Small intestine (tissue), 7 donors: ENCODE results near the gene RAB22A. TPM values are rescaled to one million over a fixed set of nuclear protein-coding genes. Genes with fewer than 3 reads are reported as not detected.

Experiments
- DNase-seq, 2 donors: peaks; one replicate each; pipeline versions ENCODE4 v3.0.0 to v3.0.0-alpha.2; 2013
- FAIRE-seq: peaks from 2 replicates; lab custom pipeline; 2012; peaks lifted over from hg19 to GRCh38; lab: Jason Lieb, UNC
- H3K27ac ChIP-seq, 3 donors: one replicate each; pipeline ENCODE4 v1.5.1; 2013; ENCODE audit warnings: low read length in 2 of 3, mild to moderate bottlenecking in 2 of 3, control low read depth in 1 of 3, inconsistent platforms in 1 of 3, low read depth in 1 of 3, moderate library complexity in 1 of 3
- H3K27me3 ChIP-seq, 3 donors: one replicate each; pipeline ENCODE4 v1.6.1; 2013; ENCODE audit warnings: low read length in 3 of 3, inconsistent platforms in 1 of 3; ENCODE audit not compliant: control insufficient read depth in 3 of 3, insufficient read depth in 3 of 3
- H3K36me3 ChIP-seq, 3 donors: one replicate each; pipeline ENCODE4 v1.6.1; 2013; ENCODE audit warnings: low read length in 3 of 3, inconsistent platforms in 1 of 3, low read depth in 1 of 3, mild to moderate bottlenecking in 1 of 3, moderate library complexity in 1 of 3; ENCODE audit not compliant: control insufficient read depth in 3 of 3, insufficient read depth in 2 of 3
- H3K4me1 ChIP-seq, 3 donors: one replicate each; pipeline ENCODE4 v1.6.1; 2013; ENCODE audit warnings: low read length in 2 of 3, inconsistent platforms in 1 of 3, low read depth in 1 of 3, mild to moderate bottlenecking in 1 of 3, moderate library complexity in 1 of 3; ENCODE audit not compliant: control insufficient read depth in 3 of 3, insufficient read depth in 2 of 3
- H3K4me3 ChIP-seq, 3 donors: one replicate each; pipeline ENCODE4 v1.5.1; 2013; ENCODE audit warnings: low read length in 3 of 3, control low read depth in 1 of 3, inconsistent platforms in 1 of 3, low read depth in 1 of 3, mild to moderate bottlenecking in 1 of 3, moderate library complexity in 1 of 3
- H3K9me3 ChIP-seq, 2 donors: one replicate each; pipeline ENCODE4 v1.6.1; 2013; ENCODE audit warnings: low read depth in 1 of 2, low read length in 1 of 2; ENCODE audit not compliant: control insufficient read depth in 2 of 2, insufficient read depth in 1 of 2
- WGBS, 3 donors: extraction: QIAGEN DNeasy Blood & Tissue Kit; methylation state at CpG; one replicate each; pipeline ENCODE4 v1.1.7; 2013; 5-methylcytosine and 5-hydroxymethylcytosine counted together
- polyA plus RNA-seq, 4 donors: library from polyadenylated mRNA; stranded (reverse) in 3 of 4; unstranded in 1 of 4; fragments of 200-250 nt in 3 of 4; fragments of 120-200 nt in 1 of 4; gene quantifications; one replicate each; pipeline versions ENCODE4 v1.2.1 to v1.2.3, GENCODE V29; 2013
- donor health status: healthy with polysubstance abuse.
- donor health status: control.
- donor health status: control.
- donor health status: Bipolar disorder and iron deficiency.
- donor health status: healthy.

Gene RAB22A
- polyA plus RNA-seq, 4 donors: 6.9 to 19.7 (median 12.1) TPM

DNA sequence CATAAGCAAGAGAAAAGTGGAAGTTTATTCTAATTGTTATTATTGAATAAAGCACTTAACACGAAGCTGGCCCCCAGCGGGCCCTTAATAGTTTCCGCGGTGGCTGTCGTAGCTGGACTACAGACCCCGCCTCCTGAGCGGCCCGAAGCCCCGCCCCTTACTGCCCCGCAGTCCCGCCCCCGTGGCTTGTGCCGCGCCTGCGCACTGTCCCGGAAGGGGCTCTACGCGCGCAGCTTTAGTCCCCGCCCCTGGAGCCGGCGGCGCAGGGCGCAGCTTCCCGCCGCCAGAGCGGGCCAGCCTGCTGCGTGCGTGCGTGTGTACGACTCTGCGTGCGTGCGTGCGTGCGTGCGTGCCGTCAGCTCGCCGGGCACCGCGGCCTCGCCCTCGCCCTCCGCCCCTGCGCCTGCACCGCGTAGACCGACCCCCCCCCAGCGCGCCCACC is 79.4 kb downstream of the RAB22A start, which contains the start of gene VAPB:
Gene VAPB (plus strand): TSS at position 348 of the 442 bp plus-strand sequence. CDS start 231 bp downstream, outside the sequence.
- no peaks in the 10 kb centered on the region for H3K36me3 ChIP-seq
- peak within 1 kb of the TSS; percentile 86 to 99 (median 94) for H3K27ac ChIP-seq
- peak within 1 kb of the TSS; percentile 71 to 89 (median 80) for H3K4me3 ChIP-seq
- no peaks in the 10 kb centered on the region for H3K27me3 ChIP-seq
- peak; percentile 96 to 97 for DNase-seq
- H3K9me3 ChIP-seq: no peaks in the 10 kb centered on the region
- 1% methylated on average over 34 to 51 of the region's 51 CpGs for WGBS, 3 donors
- peaks cover 10 to 17% (median 11%) of the 10 kb centered on the region in 3 donors for H3K4me1 ChIP-seq
- no peak for FAIRE-seq

DNA sequence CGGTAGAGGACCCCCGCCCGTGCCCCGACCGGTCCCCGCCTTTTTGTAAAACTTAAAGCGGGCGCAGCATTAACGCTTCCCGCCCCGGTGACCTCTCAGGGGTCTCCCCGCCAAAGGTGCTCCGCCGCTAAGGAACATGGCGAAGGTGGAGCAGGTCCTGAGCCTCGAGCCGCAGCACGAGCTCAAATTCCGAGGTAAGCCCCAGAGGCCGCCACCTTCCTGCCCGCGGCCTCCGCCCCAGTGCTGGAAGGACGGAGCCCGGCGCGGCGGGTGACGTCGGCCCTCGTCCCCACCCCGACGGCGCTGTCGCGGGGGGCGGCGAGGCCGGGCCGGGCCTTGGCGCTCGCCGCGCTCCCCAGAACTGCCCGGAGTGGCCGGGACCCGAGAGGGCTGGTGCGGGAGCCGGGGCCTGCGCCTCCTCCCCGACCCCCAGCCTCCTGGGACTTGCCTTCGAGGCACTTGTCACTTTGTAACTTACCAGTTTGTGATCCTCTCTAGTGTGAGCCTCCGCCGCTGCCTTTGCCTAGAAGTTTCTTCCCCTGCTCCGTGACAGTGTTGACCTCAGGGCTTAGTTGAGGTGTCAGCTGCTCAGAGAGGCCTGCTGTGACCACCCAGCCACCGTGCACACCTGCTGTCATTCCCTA is 79.9 kb downstream of the RAB22A start:
- no peak for FAIRE-seq

GRCh38 chr20:58389968-58390658 is 80.6 kb downstream of the RAB22A start:
- DNase-seq (no peak), FAIRE-seq (no peak)
- Histone ChIP-seq H3K4me3 (peak overlapping the region; percentile 71 to 89 (median 80)), H3K9me3 (no peaks in the 10 kb centered on the region), H3K36me3 (no peaks in the 10 kb centered on the region), H3K4me1 (peaks cover 10 to 17% (median 11%) of the 10 kb centered on the region in 3 donors), H3K27ac (peak overlapping the region; percentile 86 to 99 (median 94)), H3K27me3 (no peaks in the 10 kb centered on the region)
- WGBS, 3 donors: 68 to 71% (median 70%) methylated on average over 17 of the region's 17 CpGs

More for the DNA sequence above, 79.9 kb downstream of the RAB22A start:
- DNase-seq: peak; percentile 40 to 79
- Histone ChIP-seq H3K36me3 (no peaks in the 10 kb centered on the region), H3K4me3 (peak overlapping the region; percentile 71 to 89 (median 80)), H3K4me1 (peaks cover 10 to 17% (median 11%) of the 10 kb centered on the region in 3 donors), H3K9me3 (no peaks in the 10 kb centered on the region), H3K27ac (peak overlapping the region; percentile 86 to 99 (median 94)), H3K27me3 (no peaks in the 10 kb centered on the region)
- 1% methylated on average over 36 to 56 of the region's 56 CpGs for WGBS, 3 donors

GRCh38 chr20:58390659-58391035 is 81.1 kb downstream of the RAB22A start:
- WGBS, 3 donors: 95 to 97% (median 96%) methylated on average over 8 of the region's 8 CpGs
- FAIRE-seq (no peak), DNase-seq (no peak)
- Histone ChIP-seq H3K4me1 (peaks cover 10 to 18% (median 11%) of the 10 kb centered on the region in 3 donors), H3K9me3 (no peaks in the 10 kb centered on the region), H3K27ac (no peak overlapping the region), H3K27me3 (no peaks in the 10 kb centered on the region), H3K36me3 (no peaks in the 10 kb centered on the region), H3K4me3 (peak overlapping the region in 1 of 3 donors; percentile 89)

- no peak for FAIRE-seq
Observed at GRCh38 chr20:58392286-58392685, 82.8 kb downstream of the RAB22A start.

GRCh38 chr20:58393299-58393698 is 83.8 kb downstream of the RAB22A start:
- 70 to 81% (median 77%) methylated on average over 3 of the region's 3 CpGs for WGBS, 3 donors
- FAIRE-seq (no peak), DNase-seq (no peak)
- Histone ChIP-seq H3K36me3 (no peaks in the 10 kb centered on the region), H3K4me1 (peaks cover 11 to 29% (median 12%) of the 10 kb centered on the region in 3 donors), H3K9me3 (no peaks in the 10 kb centered on the region), H3K27ac (peak overlapping the region in 1 of 3 donors; percentile 14), H3K4me3 (no peak overlapping the region), H3K27me3 (no peaks in the 10 kb centered on the region)

More at GRCh38 chr20:58392286-58392685, 82.8 kb downstream of the RAB22A start:
- DNase-seq: no peak
- H3K27ac ChIP-seq: no peak overlapping the region
- H3K4me3 ChIP-seq: no peak overlapping the region
- WGBS, 3 donors: 67 to 81% (median 71%) methylated on average over 4 of the region's 4 CpGs
- no peaks in the 10 kb centered on the region for H3K36me3 ChIP-seq
- no peaks in the 10 kb centered on the region for H3K9me3 ChIP-seq
- no peaks in the 10 kb centered on the region for H3K27me3 ChIP-seq
- peaks cover 11 to 26% (median 12%) of the 10 kb centered on the region in 3 donors for H3K4me1 ChIP-seq

GRCh38 chr20:58394801-58395200 is 85.3 kb downstream of the RAB22A start:
- no peaks in the 10 kb centered on the region for H3K27me3 ChIP-seq
- H3K36me3 ChIP-seq: no peaks in the 10 kb centered on the region
- peak overlapping the region in 1 of 3 donors; percentile 2 for H3K27ac ChIP-seq
- FAIRE-seq (no peak), DNase-seq (peak; percentile 46 to 74)
- no peak overlapping the region for H3K4me3 ChIP-seq
- 15 to 52% (median 44%) methylated on average over 4 of the region's 4 CpGs for WGBS, 3 donors
- no peaks in the 10 kb centered on the region for H3K9me3 ChIP-seq
- peaks cover 11 to 30% (median 14%) of the 10 kb centered on the region in 3 donors for H3K4me1 ChIP-seq

GRCh38 chr20:58395604-58396003 is 86.1 kb downstream of the RAB22A start:
- no peak for DNase-seq
- FAIRE-seq: no peak
- Histone ChIP-seq H3K9me3 (no peaks in the 10 kb centered on the region), H3K36me3 (no peaks in the 10 kb centered on the region), H3K4me1 (peaks cover 5 to 24% (median 7%) of the 10 kb centered on the region in 3 donors), H3K4me3 (no peak overlapping the region), H3K27ac (no peak overlapping the region), H3K27me3 (no peaks in the 10 kb centered on the region)
- 54 to 77% (median 74%) methylated on average over 3 of the region's 3 CpGs for WGBS, 3 donors
